Measurements from ENCODE around the gene KCND3.
"Not testable (repeated sequence)": the region's sequence is repeated elsewhere in the genome, so short reads cannot be mapped to it uniquely, and the experiment has no call there.

The KCND3 gene

GRCh38 chr1:111803951-111804350, 185.5 kb downstream of the KCND3 start:
- DNase-seq, result no peak

- DNase-seq, result no peak
Observed at GRCh38 chr1:111802984-111803383, 186.5 kb downstream of the KCND3 start.

- DNase-seq, result no peak
Observed at GRCh38 chr1:111802110-111802509, 187.4 kb downstream of the KCND3 start.

- DNase-seq, result no peak
Observed at GRCh38 chr1:111801071-111801850, 188.2 kb downstream of the KCND3 start.

GRCh38 chr1:111799722-111800121, 189.7 kb downstream of the KCND3 start:
- not testable (repeated sequence) for DNase-seq

- DNase-seq, result no peak
Observed at GRCh38 chr1:111798580-111798979, 190.9 kb downstream of the KCND3 start.

GRCh38 chr1:111795401-111795800, 194.1 kb downstream of the KCND3 start:
- no peak for DNase-seq

- DNase-seq, result no peak
Observed at GRCh38 chr1:111793923-111794322, 195.5 kb downstream of the KCND3 start.

GRCh38 chr1:111792249-111792648, 197.2 kb downstream of the KCND3 start:
- no peak for DNase-seq

GRCh38 chr1:111791776-111792175, 197.7 kb downstream of the KCND3 start:
- DNase-seq, result no peak

- DNase-seq, result peak; percentile 87
Observed at GRCh38 chr1:111789666-111790316, 199.7 kb downstream of the KCND3 start.

GRCh38 chr1:111789142-111789541, 200.3 kb downstream of the KCND3 start:
- peak; percentile 88 for DNase-seq

GRCh38 chr1:111786669-111787207, 202.7 kb downstream of the KCND3 start:
- no peak for DNase-seq

GRCh38 chr1:111784273-111784901, 205.1 kb downstream of the KCND3 start:
- no peak for DNase-seq

GRCh38 chr1:111779546-111779945, 209.9 kb downstream of the KCND3 start:
- DNase-seq, result no peak

- peak; percentile 98 for DNase-seq
Observed at GRCh38 chr1:111778541-111779051, 210.9 kb downstream of the KCND3 start.

GRCh38 chr1:111778066-111778465, 211.4 kb downstream of the KCND3 start:
- DNase-seq, result no peak

GRCh38 chr1:111777301-111777700, 212.2 kb downstream of the KCND3 start:
- DNase-seq, result no peak

GRCh38 chr1:111776861-111777260, 212.6 kb downstream of the KCND3 start:
- DNase-seq, result no peak

GRCh38 chr1:111776391-111776790, 213.1 kb downstream of the KCND3 start:
- peak; percentile 90 for DNase-seq

GRCh38 chr1:111775966-111776365, 213.5 kb downstream of the KCND3 start:
- DNase-seq, result peak; percentile 80

- no peak for DNase-seq
Observed at GRCh38 chr1:111770916-111771315, 218.6 kb downstream of the KCND3 start.

- peak; percentile 76 for DNase-seq
Observed at GRCh38 chr1:111769517-111770146, 219.8 kb downstream of the KCND3 start.
